Calu3 (cell line): Measurements from ENCODE around the gene FSD2. TPM values are rescaled to one million over a fixed set of nuclear protein-coding genes. Genes with fewer than 3 reads are reported as not detected.

Experiments
- BruUV-seq: library from RNA; stranded (reverse); fragments of 400-500 nt; replicated peaks from 2 replicates; lab custom pipeline; 2021; lab: Mats Ljungman, UMichigan
- CTCF ChIA-PET: fragments of 300-600 bp; sonication (Branson Sonifier 250); formaldehyde crosslinking; loops from one replicate; lab custom pipeline; 2022; ENCODE audit warnings: antibody characterized with exemption; lab: Charles Lee
- DNase-seq: peaks from one replicate; pipeline ENCODE4 v3.0.0; 2022
- H3K27ac Mint-ChIP-seq: one replicate; pipeline ENCODE4 v1.8.0; 2022; ENCODE audit warnings: mixed read lengths; ENCODE audit not compliant: unreplicated experiment
- H3K27me3 Mint-ChIP-seq: one replicate; pipeline ENCODE4 v1.8.0; 2022; ENCODE audit warnings: mixed read lengths; ENCODE audit not compliant: unreplicated experiment
- H3K36me3 Mint-ChIP-seq: one replicate; pipeline ENCODE4 v1.8.0; 2022; ENCODE audit warnings: mild to moderate bottlenecking, moderate library complexity, mixed read lengths; ENCODE audit not compliant: insufficient read depth, unreplicated experiment
- H3K4me1 Mint-ChIP-seq: one replicate; pipeline ENCODE4 v1.8.0; 2022; ENCODE audit warnings: mild to moderate bottlenecking, low read depth, mixed read lengths; ENCODE audit not compliant: unreplicated experiment
- H3K4me3 Mint-ChIP-seq: one replicate; pipeline ENCODE4 v1.8.0; 2022; ENCODE audit warnings: mild to moderate bottlenecking, low read depth, moderate library complexity, mixed read lengths; ENCODE audit not compliant: unreplicated experiment
- H3K9me3 Mint-ChIP-seq: one replicate; pipeline ENCODE4 v1.8.0; 2022; ENCODE audit warnings: low read depth, mixed read lengths; ENCODE audit not compliant: unreplicated experiment
- CTCF ChIP-seq: fragments of 200-600 bp; IDR thresholded peaks from one replicate; pipeline ENCODE4 v1.8.0; 2022; ENCODE audit warnings: antibody characterized with exemption; ENCODE audit not compliant: unreplicated experiment
- intact Hi-C: fragments of 100-400 bp; cut with micrococcal nuclease; formaldehyde crosslinking; loops from one replicate; pipeline ENCODE4 v1.10.0; 2022; ENCODE audit not compliant: unreplicated experiment
- total RNA-seq: library from RNA; stranded (reverse); gene quantifications from 2 replicates; pipeline ENCODE4 v1.2.3, GENCODE V29; 2022

The FSD2 gene
- total RNA-seq, 1 experiment from 2014 or later, result not detected

- no peak overlapping the region for H3K27ac Mint-ChIP-seq
- no TSS peak for BruUV-seq
- intact Hi-C loops, result no loop called here
- CTCF ChIA-PET, result no interaction called here
- H3K9me3 Mint-ChIP-seq, result peaks cover 2% of the 10 kb centered on the region
- no peak for DNase-seq
- H3K36me3 Mint-ChIP-seq, result peaks cover 43% of the 10 kb centered on the region
- no peak overlapping the region for H3K4me3 Mint-ChIP-seq
- H3K27me3 Mint-ChIP-seq, result no peaks in the 10 kb centered on the region
- H3K4me1 Mint-ChIP-seq, result no peaks in the 10 kb centered on the region
- no peak for TF ChIP-seq CTCF
Measured at GRCh38 chr15:82820128-82820527, 14.3 kb upstream of the FSD2 start.

GRCh38 chr15:82812994-82813393, 7.1 kb upstream of the FSD2 start:
- no peak for DNase-seq
- BruUV-seq, result no TSS peak
- Mint-ChIP-seq H3K36me3 (peaks cover 65% of the 10 kb centered on the region), H3K4me3 (no peak overlapping the region), H3K27me3 (no peaks in the 10 kb centered on the region), H3K4me1 (peaks cover 12% of the 10 kb centered on the region), H3K9me3 (no peaks in the 10 kb centered on the region), H3K27ac (no peak overlapping the region)
- intact Hi-C loops, result no loop called here
- TF ChIP-seq CTCF, result no peak
- CTCF ChIA-PET, result no interaction called here

- CTCF ChIA-PET, result interaction anchor here (1.0 to 1.6 kb wide), 2 partner anchors 61 to 226 kb away, joined by 3 to 4 read pairs; no protein-coding TSS in a partner anchor
- peaks cover 59% of the 10 kb centered on the region for H3K36me3 Mint-ChIP-seq
- no peaks in the 10 kb centered on the region for H3K9me3 Mint-ChIP-seq
- intact Hi-C loops, result no loop called here
- H3K4me3 Mint-ChIP-seq, result peak overlapping the region; percentile 96
- peak overlapping the region; percentile 92 for H3K27ac Mint-ChIP-seq
- no peak for TF ChIP-seq CTCF
- H3K27me3 Mint-ChIP-seq, result no peaks in the 10 kb centered on the region
- peaks cover 12% of the 10 kb centered on the region for H3K4me1 Mint-ChIP-seq
- DNase-seq, result no peak
- TSS peak; percentile 52 for BruUV-seq
Measured at GRCh38 chr15:82810890-82811426, 5.1 kb upstream of the FSD2 start.

- H3K27ac Mint-ChIP-seq, result peak overlapping the region; percentile 92
- CTCF ChIA-PET, result interaction anchor here (0.6 to 1.6 kb wide), 2 partner anchors 20 to 225 kb away, joined by 3 to 4 read pairs; no protein-coding TSS in a partner anchor
- intact Hi-C loops, result no loop called here
- TF ChIP-seq CTCF, result no peak
- H3K4me1 Mint-ChIP-seq, result peaks cover 12% of the 10 kb centered on the region
- BruUV-seq, result no TSS peak
- peak overlapping the region; percentile 96 for H3K4me3 Mint-ChIP-seq
- no peaks in the 10 kb centered on the region for H3K27me3 Mint-ChIP-seq
- no peaks in the 10 kb centered on the region for H3K9me3 Mint-ChIP-seq
- peak; percentile 49 for DNase-seq
- H3K36me3 Mint-ChIP-seq, result peaks cover 58% of the 10 kb centered on the region
Measured at GRCh38 chr15:82810061-82810889, 4.4 kb upstream of the FSD2 start.
